SK-N-SH treated with all-trans-retinoic acid at 6 μM for 48 hours (cell line): Measurements from ENCODE around the gene QKI.

ENCODE experiments used
- ATAC-seq: fragments of 200-7000 bp; cut with Tn5 transposase; 3 replicates; pipeline ENCODE4 v1.9.1; 2020; ENCODE audit warnings: mild to moderate bottlenecking, moderate library complexity
- ARNTL ChIP-seq: fragments of 450-650 bp; formaldehyde crosslinking; IDR thresholded peaks from 2 replicates; pipeline ENCODE4 v1.5.0; 2020; ENCODE audit warnings: low read depth, mild to moderate bottlenecking, moderate library complexity, borderline replicate concordance
- BACH2 ChIP-seq: fragments of 250-450 bp; sonication (Bioruptor Pico); IDR thresholded peaks from 2 replicates; pipeline ENCODE4 v1.9.0; 2021; ENCODE audit warnings: mild to moderate bottlenecking, borderline replicate concordance
- CSDC2 ChIP-seq: fragments of 250-450 bp; sonication (Bioruptor Pico); IDR thresholded peaks from 2 replicates; pipeline ENCODE4 v1.5.0; 2020; ENCODE audit warnings: mild to moderate bottlenecking, moderate library complexity
- ESRRG ChIP-seq: fragments of 250-450 bp; sonication (Bioruptor Pico); IDR thresholded peaks from 2 replicates; pipeline ENCODE4 v1.6.1; 2021; ENCODE audit warnings: mild to moderate bottlenecking
- GLIS3 ChIP-seq: fragments of 250-450 bp; sonication (Bioruptor Pico); IDR thresholded peaks from 2 replicates; pipeline ENCODE4 v1.5.0; 2020; ENCODE audit warnings: mild to moderate bottlenecking, moderate library complexity
- ISL1 ChIP-seq: fragments of 250-450 bp; sonication (Bioruptor Pico); IDR thresholded peaks from 2 replicates; pipeline ENCODE4 v2.1.2; 2022; ENCODE audit warnings: mild to moderate bottlenecking, moderate library complexity
- OSR1 ChIP-seq: fragments of 250-450 bp; sonication (Bioruptor Pico); IDR thresholded peaks from 2 replicates; pipeline ENCODE4 v1.8.0; 2022; ENCODE audit warnings: moderate library complexity, mild to moderate bottlenecking, inconsistent platforms
- PATZ1 ChIP-seq: fragments of 250-450 bp; sonication (Bioruptor Pico); IDR thresholded peaks from 2 replicates; pipeline ENCODE4 v1.8.0; 2020; ENCODE audit warnings: mild to moderate bottlenecking, moderate library complexity, borderline replicate concordance
- PPARA ChIP-seq: fragments of 250-450 bp; sonication (Bioruptor Pico); IDR thresholded peaks from 2 replicates; pipeline ENCODE4 v1.5.0; 2020; ENCODE audit warnings: mild to moderate bottlenecking, borderline replicate concordance
- SNAI2 ChIP-seq: fragments of 250-450 bp; sonication (Bioruptor Pico); IDR thresholded peaks from 2 replicates; pipeline ENCODE4 v1.5.0; 2020; ENCODE audit warnings: mild to moderate bottlenecking, moderate library complexity
- TCF4 ChIP-seq: fragments of 250-450 bp; sonication (Bioruptor Pico); IDR thresholded peaks from 2 replicates; pipeline ENCODE4 v1.8.0; 2021; ENCODE audit warnings: mild to moderate bottlenecking, moderate library complexity, borderline replicate concordance
- TOX ChIP-seq: fragments of 250-450 bp; sonication (Bioruptor Pico); IDR thresholded peaks from 2 replicates; pipeline ENCODE4 v1.8.0; 2021; ENCODE audit warnings: mild to moderate bottlenecking, moderate library complexity, borderline replicate concordance
- TSHZ2 ChIP-seq: fragments of 250-450 bp; sonication (Bioruptor Pico); IDR thresholded peaks from 2 replicates; pipeline ENCODE4 v1.5.0; 2020; ENCODE audit warnings: mild to moderate bottlenecking, moderate library complexity
- ZC3H10 ChIP-seq: fragments of 250-450 bp; sonication (Bioruptor Pico); IDR thresholded peaks from 2 replicates; pipeline ENCODE4 v1.5.1; 2021; ENCODE audit warnings: mild to moderate bottlenecking, moderate library complexity
- ZFP3 ChIP-seq: fragments of 250-450 bp; sonication (Bioruptor Pico); IDR thresholded peaks from 2 replicates; pipeline ENCODE4 v1.5.0; 2020; ENCODE audit warnings: mild to moderate bottlenecking, moderate library complexity
- ZFP30 ChIP-seq: fragments of 450-650 bp; formaldehyde crosslinking; IDR thresholded peaks from 2 replicates; pipeline ENCODE4 v1.5.0; 2022; ENCODE audit warnings: mild to moderate bottlenecking, moderate library complexity
- ZNF565 ChIP-seq: fragments of 450-650 bp; formaldehyde crosslinking; conservative IDR thresholded peaks from 2 replicates; pipeline ENCODE4 v1.5.0; 2020; ENCODE audit warnings: low read depth, mild to moderate bottlenecking, moderate library complexity
- ZNF70 ChIP-seq: fragments of 450-650 bp; formaldehyde crosslinking; IDR thresholded peaks from 2 replicates; pipeline ENCODE4 v1.5.0; 2020; ENCODE audit warnings: mild to moderate bottlenecking, moderate library complexity
- ZNF8 ChIP-seq: fragments of 450-650 bp; formaldehyde crosslinking; IDR thresholded peaks from 2 replicates; pipeline ENCODE4 v1.5.0; 2020; ENCODE audit warnings: mild to moderate bottlenecking, moderate library complexity
- TF ChIP-seq, protein P1 (sequence below): fragments of 250-450 bp; sonication (Bioruptor Pico); IDR thresholded peaks from 2 replicates; pipeline ENCODE4 v1.5.1; 2020; ENCODE audit warnings: low read depth, mild to moderate bottlenecking, moderate library complexity
- TF ChIP-seq, protein P2 (sequence below): fragments of 250-450 bp; sonication (Bioruptor Pico); IDR thresholded peaks from 2 replicates; pipeline ENCODE4 v1.5.1; 2021; ENCODE audit warnings: mild to moderate bottlenecking, moderate library complexity
- TF ChIP-seq, protein P3 (sequence below): fragments of 250-450 bp; sonication (Bioruptor Pico); IDR thresholded peaks from 2 replicates; pipeline ENCODE4 v1.8.0; 2021; ENCODE audit warnings: low read depth, mild to moderate bottlenecking, moderate library complexity, borderline replicate concordance

QKI gene

DNA sequence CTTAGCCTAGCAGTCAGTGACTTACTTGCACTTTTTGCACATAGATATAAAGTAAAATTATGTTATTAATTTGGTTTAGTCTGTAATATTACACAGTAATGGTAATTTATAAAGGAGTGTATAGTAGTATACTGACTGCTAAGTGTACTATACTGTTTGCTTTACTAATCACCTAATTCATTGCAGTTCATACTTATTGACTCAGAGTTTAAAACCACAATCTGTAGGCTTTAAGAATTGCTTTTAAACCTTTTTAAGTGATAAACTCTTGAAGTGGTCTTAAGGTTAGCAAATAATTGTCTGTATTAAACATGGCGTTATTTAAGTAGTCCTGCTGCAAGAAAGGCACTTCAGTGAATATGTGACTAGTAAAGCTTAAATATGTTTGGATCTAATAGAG is 151.5 kb downstream of the QKI start:
- no peak for ATAC-seq
- TF ChIP-seq TCF4 (CRISPR knock-in tag) (no peak), TSHZ2 (CRISPR knock-in tag) (no peak)

DNA sequence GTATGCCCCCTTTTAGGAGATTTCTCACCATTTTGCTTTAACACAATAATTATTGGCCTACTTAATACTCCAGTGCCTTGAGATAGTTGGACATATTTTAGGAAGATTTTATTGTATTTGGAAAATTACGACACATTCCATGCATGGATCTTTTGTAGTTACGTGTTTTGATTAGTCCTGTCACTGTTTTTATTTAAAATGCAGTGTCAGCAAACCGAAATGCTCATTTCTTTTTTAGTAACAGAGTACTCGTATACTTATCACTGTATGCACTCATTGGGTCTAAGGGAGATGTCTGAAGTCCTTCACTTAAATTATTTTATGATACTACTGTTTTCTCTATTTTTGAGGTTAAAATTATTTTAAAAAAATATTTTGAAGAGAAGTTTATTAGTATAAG is 153.8 kb downstream of the QKI start:
- no peak for ATAC-seq
- TF ChIP-seq ZC3H10 (CRISPR knock-in tag) (no peak), ZNF70 (CRISPR knock-in tag) (no peak), GLIS3 (CRISPR knock-in tag) (no peak), ZNF565 (CRISPR knock-in tag) (no peak), ISL1 (no peak), PATZ1 (no peak), SNAI2 (no peak), PPARA (CRISPR knock-in tag) (no peak), ARNTL (CRISPR knock-in tag) (no peak), ZFP3 (CRISPR knock-in tag) (no peak)
- TF ChIP-seq, protein P1, sequence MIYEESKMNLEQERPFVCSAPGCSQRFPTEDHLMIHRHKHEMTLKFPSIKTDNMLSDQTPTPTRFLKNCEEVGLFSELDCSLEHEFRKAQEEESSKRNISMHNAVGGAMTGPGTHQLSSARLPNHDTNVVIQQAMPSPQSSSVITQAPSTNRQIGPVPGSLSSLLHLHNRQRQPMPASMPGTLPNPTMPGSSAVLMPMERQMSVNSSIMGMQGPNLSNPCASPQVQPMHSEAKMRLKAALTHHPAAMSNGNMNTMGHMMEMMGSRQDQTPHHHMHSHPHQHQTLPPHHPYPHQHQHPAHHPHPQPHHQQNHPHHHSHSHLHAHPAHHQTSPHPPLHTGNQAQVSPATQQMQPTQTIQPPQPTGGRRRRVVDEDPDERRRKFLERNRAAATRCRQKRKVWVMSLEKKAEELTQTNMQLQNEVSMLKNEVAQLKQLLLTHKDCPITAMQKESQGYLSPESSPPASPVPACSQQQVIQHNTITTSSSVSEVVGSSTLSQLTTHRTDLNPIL: no peak
- TF ChIP-seq, protein P2, sequence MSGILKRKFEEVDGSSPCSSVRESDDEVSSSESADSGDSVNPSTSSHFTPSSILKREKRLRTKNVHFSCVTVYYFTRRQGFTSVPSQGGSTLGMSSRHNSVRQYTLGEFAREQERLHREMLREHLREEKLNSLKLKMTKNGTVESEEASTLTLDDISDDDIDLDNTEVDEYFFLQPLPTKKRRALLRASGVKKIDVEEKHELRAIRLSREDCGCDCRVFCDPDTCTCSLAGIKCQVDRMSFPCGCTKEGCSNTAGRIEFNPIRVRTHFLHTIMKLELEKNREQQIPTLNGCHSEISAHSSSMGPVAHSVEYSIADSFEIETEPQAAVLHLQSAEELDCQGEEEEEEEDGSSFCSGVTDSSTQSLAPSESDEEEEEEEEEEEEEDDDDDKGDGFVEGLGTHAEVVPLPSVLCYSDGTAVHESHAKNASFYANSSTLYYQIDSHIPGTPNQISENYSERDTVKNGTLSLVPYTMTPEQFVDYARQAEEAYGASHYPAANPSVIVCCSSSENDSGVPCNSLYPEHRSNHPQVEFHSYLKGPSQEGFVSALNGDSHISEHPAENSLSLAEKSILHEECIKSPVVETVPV (CRISPR knock-in tag): no peak

GRCh38 chr6:163570579-163571231 is 156.2 kb downstream of the QKI start:
- ATAC-seq: no peak
- TF ChIP-seq, protein P3, sequence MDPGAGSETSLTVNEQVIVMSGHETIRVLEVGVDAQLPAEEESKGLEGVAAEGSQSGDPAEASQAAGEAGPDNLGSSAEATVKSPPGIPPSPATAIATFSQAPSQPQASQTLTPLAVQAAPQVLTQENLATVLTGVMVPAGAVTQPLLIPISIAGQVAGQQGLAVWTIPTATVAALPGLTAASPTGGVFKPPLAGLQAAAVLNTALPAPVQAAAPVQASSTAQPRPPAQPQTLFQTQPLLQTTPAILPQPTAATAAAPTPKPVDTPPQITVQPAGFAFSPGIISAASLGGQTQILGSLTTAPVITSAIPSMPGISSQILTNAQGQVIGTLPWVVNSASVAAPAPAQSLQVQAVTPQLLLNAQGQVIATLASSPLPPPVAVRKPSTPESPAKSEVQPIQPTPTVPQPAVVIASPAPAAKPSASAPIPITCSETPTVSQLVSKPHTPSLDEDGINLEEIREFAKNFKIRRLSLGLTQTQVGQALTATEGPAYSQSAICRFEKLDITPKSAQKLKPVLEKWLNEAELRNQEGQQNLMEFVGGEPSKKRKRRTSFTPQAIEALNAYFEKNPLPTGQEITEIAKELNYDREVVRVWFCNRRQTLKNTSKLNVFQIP (CRISPR knock-in tag): no peak
- TF ChIP-seq CSDC2 (CRISPR knock-in tag) (no peak), SNAI2 (no peak), ZFP3 (CRISPR knock-in tag) (no peak), ZC3H10 (CRISPR knock-in tag) (no peak), ESRRG (CRISPR knock-in tag) (no peak), PPARA (CRISPR knock-in tag) (no peak), TOX (CRISPR knock-in tag) (no peak), ZFP30 (CRISPR knock-in tag) (no peak), OSR1 (CRISPR knock-in tag) (no peak), ARNTL (CRISPR knock-in tag) (no peak), ISL1 (no peak), TCF4 (CRISPR knock-in tag) (no peak), TSHZ2 (CRISPR knock-in tag) (no peak), GLIS3 (CRISPR knock-in tag) (no peak), BACH2 (CRISPR knock-in tag) (no peak), ZNF8 (CRISPR knock-in tag) (no peak)
- TF ChIP-seq, protein P2 (CRISPR knock-in tag): no peak
- TF ChIP-seq, all 23 proteins: peak for 0
